ENCODE measurements around the gene TMEM108.

DNA sequence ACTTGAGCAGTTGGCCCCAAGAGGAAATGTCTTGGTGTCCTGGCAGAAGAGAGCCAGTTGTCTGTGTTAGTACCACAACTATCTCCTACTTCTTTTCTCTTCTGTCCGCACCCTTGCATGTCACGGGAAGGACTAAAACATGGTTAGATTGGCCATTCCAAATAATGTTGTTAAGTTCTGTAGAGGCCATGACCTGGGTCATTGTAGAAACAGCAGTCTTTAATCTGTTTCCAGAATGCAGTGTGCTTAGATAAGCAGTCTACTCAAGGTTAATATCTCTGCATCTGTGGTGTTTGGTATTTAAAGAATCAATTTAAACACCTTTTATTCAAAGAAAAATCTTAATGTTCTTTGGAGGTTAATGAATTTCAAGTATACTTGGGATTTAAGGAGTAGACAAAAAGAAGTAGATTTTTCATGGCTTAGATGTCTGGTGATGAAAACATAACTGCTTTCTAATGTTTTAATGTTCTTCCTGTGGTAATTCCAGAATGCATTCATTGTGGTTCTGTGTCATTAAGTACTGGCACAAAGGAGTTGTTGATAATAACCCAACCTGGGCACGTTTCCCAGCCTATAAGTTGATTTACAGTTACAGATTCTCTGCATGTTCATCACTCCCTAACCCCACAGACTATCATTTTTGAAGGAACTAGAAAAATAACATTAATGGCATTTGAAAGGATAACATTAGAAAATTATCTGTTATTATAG, 58.9 kb downstream of the TMEM108 start:
- TF ChIP-seq, protein P1, sequence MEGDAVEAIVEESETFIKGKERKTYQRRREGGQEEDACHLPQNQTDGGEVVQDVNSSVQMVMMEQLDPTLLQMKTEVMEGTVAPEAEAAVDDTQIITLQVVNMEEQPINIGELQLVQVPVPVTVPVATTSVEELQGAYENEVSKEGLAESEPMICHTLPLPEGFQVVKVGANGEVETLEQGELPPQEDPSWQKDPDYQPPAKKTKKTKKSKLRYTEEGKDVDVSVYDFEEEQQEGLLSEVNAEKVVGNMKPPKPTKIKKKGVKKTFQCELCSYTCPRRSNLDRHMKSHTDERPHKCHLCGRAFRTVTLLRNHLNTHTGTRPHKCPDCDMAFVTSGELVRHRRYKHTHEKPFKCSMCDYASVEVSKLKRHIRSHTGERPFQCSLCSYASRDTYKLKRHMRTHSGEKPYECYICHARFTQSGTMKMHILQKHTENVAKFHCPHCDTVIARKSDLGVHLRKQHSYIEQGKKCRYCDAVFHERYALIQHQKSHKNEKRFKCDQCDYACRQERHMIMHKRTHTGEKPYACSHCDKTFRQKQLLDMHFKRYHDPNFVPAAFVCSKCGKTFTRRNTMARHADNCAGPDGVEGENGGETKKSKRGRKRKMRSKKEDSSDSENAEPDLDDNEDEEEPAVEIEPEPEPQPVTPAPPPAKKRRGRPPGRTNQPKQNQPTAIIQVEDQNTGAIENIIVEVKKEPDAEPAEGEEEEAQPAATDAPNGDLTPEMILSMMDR (IDR thresholded peaks at IDR 0.05; ENCODE audit: low read depth, low read length): no peak
- TF ChIP-seq MYC (IDR thresholded peaks at IDR 0.05; ENCODE audit: low read depth, low read length): no peak

Data from NB4 (cell line).